GM21737 (cell line): Measurements from ENCODE around the gene CHDH.

Experiments
- ATAC-seq: cut with Tn5 transposase; IDR thresholded peaks from one replicate; pipeline ENCODE4 v1.9.1; 2021; ENCODE audit warnings: mild to moderate bottlenecking, moderate library complexity; ENCODE audit not compliant: unreplicated experiment

CHDH gene, protein sequence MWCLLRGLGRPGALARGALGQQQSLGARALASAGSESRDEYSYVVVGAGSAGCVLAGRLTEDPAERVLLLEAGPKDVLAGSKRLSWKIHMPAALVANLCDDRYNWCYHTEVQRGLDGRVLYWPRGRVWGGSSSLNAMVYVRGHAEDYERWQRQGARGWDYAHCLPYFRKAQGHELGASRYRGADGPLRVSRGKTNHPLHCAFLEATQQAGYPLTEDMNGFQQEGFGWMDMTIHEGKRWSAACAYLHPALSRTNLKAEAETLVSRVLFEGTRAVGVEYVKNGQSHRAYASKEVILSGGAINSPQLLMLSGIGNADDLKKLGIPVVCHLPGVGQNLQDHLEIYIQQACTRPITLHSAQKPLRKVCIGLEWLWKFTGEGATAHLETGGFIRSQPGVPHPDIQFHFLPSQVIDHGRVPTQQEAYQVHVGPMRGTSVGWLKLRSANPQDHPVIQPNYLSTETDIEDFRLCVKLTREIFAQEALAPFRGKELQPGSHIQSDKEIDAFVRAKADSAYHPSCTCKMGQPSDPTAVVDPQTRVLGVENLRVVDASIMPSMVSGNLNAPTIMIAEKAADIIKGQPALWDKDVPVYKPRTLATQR

DNA sequence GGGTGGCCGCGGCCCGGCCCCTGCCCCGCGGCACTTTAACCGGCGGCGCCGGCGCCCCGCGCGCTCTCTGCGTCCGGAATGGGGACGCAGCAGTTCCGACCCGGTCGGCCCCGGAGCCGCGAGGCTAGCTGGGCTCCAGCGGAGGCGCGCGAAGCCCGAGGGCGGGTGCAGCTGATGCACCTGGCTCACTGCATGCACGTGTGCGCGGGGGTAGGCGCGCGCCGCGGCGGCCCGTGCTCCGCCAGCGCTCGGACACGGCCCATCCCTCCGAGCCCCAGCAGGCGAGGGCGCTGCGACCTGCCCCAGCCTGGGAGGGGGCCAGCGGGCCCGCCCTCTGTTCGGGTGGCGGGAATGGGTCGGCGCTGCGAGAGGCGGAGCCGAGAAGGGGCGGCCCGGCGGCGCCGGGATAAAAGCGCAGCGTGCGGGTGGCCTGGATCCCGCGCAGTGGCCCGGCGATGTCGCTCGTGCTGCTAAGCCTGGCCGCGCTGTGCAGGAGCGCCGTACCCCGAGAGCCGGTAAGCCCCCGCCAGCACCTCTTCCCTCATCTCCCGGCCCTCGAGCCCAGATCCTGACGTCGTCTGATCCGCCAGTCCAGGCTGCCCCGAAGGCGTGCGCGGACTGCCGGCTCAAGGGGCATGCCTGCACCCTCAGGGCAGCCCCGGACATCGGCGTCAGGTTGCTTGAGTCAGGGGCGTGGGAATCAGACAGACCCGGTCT is at the start of gene CHDH, which contains the start of gene IL17RB:
CHDH (minus strand) TSS at position 286 of the 717 bp plus-strand sequence. CDS start 22,411 bp downstream, outside the sequence.
IL17RB (plus strand) TSS at position 435 of the 717 bp plus-strand sequence; CDS start at position 456, 21 bp downstream.
- ATAC-seq = peak; percentile 38

DNA sequence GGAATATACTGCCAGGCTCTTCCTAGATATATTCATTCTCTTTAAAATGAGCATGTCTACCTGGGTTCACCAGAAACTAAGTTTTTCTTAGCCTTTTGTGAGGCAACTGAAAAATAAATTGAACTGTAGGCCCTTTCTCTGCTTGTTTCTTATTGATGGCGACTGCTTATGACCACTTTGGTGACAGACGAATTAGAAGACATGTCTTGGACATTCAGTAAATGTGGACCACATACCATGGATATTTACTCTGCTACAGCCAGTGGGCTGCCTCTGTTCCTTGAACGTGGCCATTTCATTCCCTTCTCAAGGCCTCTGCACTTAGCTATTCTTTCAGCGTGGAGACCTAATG is 46.0 kb upstream of the CHDH start:
- no peak for ATAC-seq

DNA sequence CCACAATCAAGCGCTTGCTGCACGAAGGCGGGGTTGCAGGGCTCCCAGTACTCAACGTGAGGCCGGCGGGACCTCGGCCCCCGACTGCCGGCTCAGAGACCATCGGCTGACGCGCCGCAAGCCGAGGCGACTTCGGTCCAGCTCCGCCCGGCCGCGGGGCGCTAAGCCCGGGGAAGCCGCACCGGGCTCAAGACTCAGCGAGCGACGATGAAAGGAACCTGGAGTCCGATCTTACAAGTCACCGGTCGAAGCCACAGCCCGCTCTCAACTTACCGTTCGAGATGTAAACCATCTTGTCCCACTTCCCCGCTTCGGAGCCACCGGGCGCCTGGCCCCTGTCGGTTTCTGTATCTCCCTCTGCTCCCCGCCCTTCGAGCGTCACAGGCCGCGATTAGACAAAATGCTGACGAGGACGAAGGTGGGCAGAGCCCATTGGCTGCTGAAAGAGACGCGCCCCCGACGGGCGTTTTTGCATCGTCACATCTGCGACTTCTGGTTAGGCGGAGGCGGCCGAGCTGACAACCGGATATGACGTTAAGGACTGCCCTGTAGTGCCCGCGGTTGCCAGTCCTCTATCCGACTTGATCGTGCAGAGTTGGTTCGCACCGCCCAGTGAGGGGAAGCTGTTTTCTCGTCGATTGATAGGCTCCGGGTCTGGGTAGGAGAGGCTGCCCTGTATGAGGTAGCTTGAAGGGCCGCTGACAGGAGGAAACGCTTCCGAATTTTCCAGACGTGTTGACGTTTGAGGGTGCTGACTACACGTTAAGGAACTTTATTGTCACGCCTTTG is 45.5 kb upstream of the CHDH start, which contains the start of gene SELENOK:
SELENOK (minus strand) TSS at position 363 of the 789 bp plus-strand sequence.
- peak; percentile 96 for ATAC-seq

DNA sequence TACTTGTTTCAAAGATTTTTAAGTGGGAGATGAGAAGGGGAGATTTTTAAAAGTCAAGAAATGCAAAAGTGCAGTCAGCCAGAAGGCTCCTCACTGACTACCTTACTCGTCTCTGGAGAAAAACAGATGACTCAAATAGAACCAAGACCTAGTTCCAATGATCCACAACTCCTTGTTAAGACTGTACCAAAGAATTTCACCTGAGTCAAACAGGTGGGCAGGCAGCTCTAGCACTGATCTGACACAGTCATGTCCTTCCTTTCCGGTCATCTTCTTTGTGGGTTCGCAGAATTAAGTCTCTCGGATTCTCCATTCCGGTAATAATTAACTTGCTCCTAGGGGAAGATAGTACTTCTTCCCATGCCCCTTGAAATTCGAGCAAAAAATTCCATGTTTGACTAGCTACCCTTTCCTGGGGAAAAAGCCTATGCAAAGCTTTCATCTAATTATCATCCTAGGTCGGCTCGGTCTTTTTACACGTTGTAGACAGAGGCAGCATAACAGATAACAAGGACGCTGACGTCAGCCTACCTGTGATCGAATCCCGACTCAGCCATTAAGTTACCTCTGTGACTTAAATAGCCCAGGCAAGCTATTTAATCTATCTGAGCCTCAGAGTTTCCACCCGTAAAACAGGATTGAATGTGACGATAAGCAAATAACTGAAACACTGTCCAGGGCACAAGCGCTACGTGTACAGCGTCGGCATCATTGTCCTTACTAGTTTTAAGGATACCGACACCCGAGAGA is 44.7 kb upstream of the CHDH start:
- no peak for ATAC-seq

DNA sequence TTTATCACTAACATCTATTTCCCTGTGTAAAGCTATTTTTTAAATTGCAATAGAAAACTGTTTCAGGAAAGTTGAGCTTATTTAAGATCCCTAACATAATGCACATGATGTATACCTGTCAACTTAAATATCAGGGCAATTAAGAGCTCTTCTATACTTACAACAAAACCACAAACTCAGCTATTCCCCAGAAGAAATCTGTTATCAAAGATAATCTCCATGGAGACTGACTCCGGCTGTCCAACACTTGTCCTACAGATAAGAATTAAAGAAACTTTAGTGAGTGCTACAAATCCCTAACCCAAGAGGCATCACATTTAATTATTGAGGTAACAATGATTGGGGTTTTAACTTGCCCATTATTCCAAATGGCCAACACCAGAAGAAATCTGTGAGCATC is 42.0 kb upstream of the CHDH start:
- no peak for ATAC-seq

DNA sequence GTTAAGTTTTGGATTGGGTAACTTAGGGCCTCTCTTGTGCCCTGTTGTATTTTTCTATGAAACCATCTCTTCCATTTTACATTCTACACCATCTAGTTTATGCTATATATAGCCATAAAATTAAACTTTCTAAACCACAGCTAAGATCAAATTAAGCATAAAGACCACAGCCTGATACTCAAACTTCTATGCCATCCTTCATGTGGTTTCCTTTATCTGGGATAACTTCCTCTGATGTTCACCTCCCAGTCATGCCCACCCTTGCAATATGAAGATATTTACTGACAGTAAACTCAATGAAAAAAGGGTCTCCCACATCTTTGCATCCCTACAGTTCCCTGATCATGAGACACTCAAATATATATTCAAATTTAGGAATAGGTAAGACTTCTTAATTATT is 41.2 kb upstream of the CHDH start:
- no peak for ATAC-seq

DNA sequence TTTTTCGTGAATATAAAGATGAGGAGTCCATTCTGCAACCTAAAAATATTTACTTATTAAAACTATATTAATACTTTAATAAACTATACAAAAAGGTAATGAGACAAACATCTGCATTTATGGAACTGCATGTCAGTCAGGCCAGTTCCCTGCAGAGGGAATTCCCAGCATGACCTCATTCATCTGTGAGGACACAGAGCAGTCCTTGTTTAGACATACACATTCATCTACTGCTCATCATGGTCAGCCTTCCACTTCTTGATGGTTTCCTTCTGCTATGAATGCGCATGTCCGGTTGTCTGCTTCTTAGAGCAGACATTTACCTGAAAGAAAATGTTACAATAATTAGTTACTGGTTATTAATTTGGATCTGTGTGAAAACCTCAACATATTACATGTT is 39.0 kb upstream of the CHDH start:
- no peak for ATAC-seq

DNA sequence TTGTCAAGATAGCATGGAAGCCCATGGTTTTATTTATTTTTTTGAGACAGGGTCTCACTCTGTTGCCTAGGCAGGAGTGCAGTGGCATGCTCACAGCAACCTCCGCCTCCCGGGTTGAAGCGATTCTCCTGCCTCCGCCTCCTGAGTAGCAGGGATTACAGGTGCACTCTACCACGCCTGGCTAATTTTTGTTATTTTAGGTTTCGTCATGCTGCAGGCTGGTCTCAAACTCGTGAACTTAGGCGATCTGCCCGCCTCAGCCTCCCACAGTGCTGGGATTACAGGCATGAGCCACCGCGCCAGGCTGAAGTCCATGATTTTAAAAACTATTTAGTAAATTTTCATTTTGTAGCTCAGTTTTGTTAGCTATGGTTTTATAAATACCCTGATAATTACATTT is 38.4 kb upstream of the CHDH start:
- no peak for ATAC-seq

DNA sequence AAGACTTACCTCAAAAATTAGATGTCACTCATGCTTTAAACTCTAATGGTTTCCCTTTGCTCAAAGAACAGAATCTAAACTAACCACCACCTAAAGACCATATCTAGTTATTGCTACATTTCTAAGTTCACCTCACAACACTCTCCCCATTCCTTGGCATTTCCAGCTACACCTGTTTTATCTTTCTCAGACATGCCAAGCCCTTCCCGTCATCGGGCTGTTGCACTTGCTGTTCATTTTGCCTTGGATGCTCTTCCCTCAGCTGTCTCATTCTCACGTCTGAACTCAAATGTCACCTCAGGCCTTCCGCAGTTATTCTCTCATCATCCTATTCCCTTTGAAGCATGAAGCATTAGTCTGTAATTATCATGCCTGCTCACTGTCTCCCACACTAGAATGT is 36.8 kb upstream of the CHDH start:
- no peak for ATAC-seq

DNA sequence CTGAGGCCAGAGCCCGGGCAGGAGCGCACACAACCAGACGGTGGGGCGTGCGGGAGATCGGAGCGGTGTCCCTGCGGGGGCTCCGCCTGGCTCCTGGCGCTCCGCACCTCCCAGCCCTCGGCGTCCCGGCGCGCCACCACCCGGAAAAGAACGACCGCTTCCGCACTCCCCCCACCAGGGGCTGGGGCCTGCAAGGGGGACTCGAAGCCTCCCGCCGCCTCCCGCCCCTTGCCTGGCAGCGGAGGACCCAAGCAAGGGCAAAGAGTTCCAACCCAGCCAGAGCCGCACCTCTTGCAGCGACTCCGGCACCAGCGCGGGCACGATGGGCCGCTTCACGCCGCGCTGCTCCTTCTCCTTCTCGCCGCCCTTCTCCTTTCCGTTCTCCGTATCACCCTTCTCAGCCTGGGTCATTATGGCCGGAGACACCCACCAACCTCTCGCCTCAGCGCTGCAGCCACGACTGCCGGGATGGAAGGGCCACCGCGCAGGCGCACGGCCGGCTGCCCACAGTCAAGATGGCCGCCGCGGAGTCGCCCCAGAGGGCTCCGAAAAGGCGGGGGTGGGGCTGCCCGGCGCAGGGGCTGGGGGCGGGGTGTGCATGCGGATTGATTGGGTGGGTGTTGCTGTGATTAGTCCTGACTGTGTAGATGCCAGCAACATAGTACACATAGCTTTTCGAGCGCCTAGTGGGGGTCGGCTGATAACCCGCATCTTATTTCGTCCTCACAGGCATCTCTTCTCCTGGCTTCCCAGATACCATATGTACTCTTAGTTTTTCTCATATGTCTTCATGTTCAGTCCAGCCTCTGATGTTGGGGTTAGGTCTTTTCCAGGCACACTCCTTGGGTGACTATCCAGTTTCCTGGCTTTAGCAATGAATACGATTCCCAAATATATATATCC is 35.7 kb upstream of the CHDH start, which contains the start of gene ACTR8:
ACTR8 (minus strand) TSS at position 462 of the 903 bp plus-strand sequence; CDS start at position 411, 51 bp downstream.
- peak; percentile 73 for ATAC-seq

DNA sequence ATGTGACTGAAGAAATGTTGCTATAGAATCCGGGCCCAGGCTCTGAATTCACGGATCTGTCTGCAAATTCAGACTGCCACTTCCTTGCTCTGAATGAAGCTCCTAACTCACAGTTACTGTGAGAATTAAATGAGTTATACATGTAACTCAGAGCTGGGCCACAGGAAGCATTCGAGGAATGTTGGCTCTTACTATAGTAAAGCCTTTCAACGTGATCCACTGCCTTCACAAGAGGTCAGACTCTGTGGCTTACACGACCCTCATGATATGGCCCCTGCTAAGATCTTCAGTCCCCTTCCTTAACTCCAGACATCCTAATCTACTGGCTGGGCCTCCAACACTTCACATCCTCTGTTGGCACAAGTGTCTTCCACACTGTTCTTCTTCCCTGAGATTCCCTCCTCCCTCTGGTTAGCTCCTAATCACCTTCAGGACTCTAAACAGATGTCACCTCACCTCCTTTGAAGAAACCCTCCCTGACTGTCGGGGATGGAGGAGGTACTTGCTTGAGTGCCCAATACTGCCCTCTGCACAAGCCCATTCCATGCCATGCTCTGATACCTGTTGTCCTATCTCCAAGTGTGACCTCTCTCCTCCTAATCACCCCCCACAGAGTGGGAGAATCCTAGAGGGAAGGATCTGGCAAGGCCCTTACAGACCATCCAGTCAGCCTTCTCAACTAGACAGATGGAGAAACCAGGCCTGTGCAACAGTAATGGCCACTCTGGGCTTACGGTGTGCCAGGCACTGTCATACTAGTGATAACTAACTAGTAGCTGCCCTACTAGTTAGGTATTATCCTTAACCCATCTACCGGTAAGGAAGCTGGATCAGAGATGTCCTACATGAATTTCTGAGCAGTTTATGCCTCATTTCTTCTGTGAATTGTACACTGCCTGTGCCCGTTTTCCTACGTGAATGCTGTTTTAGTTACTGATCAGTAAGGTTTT is 34.5 kb upstream of the CHDH start:
- no peak for ATAC-seq

DNA sequence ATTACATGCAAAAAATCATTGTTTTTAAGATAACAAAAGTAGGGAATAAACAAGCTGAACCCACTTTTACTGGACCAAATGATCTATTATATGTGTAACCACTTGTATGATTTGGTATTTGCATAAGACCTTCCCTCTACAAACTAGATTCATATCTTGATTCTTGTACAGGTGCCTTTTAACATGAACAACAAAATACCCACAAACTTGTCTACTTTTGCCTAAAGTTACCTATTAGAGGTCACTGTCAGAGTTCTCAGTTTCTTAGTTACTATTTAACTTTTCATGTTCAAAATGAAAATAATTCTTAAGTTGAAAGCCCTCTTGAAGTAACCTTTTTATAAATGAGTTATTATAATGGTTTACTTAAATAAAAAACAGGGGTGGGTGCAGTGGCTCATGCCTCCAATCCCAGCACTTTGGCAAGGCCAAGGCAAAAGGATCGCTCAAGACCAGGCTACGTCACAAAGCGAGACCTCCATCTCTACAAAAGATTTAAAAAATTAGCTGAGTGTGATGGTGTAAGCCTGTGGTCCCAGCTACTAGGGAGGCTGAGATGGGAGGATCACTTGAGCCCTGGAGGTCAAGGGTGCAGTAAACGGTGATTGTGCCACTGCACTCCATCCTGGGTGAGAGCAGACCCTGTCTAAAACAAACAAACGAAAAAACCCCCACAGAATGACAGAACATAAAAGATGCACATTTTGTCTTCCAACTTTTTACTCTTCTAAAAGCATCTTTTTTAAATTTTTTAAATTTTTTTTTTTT is 19.7 kb upstream of the CHDH start:
- no peak for ATAC-seq

DNA sequence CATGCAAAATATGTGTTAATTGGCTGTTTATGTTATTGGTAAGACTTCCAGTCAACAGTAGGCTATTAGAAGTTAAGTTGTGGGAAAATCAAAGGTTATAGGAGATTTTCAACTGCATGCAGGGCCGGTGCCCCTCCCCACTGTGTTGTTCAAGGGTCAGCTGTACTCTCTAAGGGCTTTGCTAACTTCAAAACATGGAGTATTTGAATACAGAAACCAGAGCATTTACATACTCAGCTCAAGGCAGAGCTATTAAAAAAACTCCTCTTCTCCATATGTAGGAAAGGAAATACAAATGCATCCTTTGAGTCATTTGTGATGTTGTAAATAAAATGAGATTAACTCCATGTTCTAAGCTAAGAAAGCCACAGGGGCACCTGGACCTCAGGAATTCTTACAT is 16.9 kb upstream of the CHDH start:
- ATAC-seq = no peak

DNA sequence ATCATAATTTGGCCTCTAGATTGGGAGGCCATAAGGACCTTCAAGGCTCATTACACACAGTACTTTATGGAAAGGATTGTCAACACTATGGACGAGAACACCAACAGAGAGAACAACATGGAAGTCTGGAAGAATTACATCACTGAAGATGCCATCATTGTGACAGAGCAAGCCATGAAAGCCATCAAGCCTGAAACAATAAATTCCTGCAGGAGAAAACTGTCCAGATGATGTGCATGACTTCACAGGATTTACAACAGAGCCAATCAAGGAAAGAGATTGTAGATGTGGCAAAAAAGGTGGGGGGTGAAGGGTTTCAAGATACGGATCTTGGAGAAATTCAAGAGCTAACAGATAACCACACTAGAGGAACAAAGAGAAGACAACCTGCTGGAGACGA is 16.0 kb upstream of the CHDH start:
- no peak for ATAC-seq

DNA sequence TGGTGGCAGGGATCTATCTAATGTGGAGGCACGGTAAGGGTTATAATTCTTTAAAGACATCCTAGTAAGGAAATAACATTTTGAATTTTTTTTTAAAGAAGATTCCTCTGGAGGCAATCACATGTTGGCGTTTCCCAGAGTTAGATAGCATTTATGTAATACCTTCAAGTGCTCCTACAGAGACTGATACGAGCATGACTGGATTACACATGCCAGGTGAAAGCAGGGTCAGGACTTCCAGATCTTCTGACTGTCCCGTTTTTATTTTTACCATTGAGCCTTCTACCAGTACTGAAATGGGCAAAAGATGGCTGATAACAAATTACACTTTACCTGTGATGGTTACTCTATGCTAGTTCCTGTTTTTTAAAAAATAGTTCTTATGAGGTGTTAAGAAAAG is 14.0 kb upstream of the CHDH start:
- ATAC-seq = no peak

DNA sequence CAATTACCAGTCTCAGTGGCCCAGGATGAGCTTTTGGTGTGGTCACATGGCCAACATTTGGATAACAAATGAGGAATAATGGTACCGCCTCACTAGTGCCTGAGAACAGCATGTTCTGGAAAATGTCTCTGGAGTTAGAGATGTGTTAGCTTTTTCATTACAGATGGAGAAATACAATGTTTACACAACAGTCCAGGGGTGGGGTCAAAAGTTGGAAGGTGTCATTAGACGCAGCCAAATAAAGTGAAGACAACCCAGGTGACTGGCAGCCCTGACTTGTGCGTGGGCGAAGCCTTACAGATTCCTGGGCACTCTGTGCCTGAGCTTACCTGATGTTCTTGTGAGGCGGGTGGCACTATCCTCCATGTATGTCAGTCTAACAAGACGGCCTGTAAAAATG is 13.0 kb upstream of the CHDH start:
- no peak for ATAC-seq

DNA sequence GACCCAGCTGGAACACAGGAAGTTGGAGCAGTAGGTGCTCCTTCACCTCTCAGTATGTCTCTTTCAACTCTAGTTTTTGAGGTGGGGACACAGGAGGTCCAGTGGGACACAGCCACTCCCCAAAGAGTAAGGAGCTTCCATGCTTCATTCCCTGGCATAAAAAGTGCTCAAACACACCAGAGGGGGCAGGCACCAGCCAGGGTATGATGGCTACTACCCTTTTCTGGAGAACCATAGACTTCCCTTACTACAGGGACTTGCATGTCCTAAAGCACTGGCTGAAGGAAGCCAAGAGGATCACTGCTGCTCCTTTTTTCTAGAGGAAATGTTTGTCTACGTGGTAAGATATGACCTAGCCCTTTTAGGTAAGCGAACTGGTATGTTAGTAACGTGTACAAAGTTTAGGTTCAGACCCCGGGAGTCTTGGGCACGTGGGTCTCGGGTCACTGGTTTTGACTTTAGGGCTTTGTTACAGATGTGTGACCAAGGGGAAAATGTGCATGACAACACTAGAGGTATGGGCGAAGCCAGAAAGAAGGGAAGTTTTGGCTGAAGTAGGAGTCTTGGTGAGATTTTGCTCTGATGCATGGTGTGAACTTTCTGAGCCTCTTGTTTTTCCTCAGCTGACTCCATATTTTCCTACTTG is 12.0 kb upstream of the CHDH start:
- no peak for ATAC-seq
